Non-pigmented ciliary epithelial cell (primary cell): ENCODE results near the gene CD79A.

ENCODE experiments used
- DNase-seq: peaks from one replicate; pipeline ENCODE4 v3.0.0-alpha.2; 2010; ENCODE audit warnings: low read depth

The CD79A gene

GRCh38 chr19:41883821-41884733 lies 7.0 kb downstream of the CD79A start:
- peak; percentile 82 for DNase-seq

- no peak for DNase-seq
Measured at GRCh38 chr19:41886761-41887710, 10.0 kb downstream of the CD79A start.

GRCh38 chr19:41887711-41888382 lies 10.8 kb downstream of the CD79A start:
- peak; percentile 38 for DNase-seq

- DNase-seq: no peak
Measured at GRCh38 chr19:41888926-41889325, 11.8 kb downstream of the CD79A start.

- DNase-seq: no peak
Measured at GRCh38 chr19:41889896-41890295, 12.8 kb downstream of the CD79A start.

GRCh38 chr19:41890936-41891335 lies 13.9 kb downstream of the CD79A start:
- no peak for DNase-seq

- no peak for DNase-seq
Measured at GRCh38 chr19:41892173-41892902, 15.3 kb downstream of the CD79A start.

- no peak for DNase-seq
Measured at GRCh38 chr19:41893899-41894298, 16.8 kb downstream of the CD79A start.

- no peak for DNase-seq
Measured at GRCh38 chr19:41894350-41894749, 17.3 kb downstream of the CD79A start.

- no peak for DNase-seq
Measured at GRCh38 chr19:41895745-41896580, 18.9 kb downstream of the CD79A start.

- DNase-seq: no peak
Measured at GRCh38 chr19:41896581-41896942, 19.5 kb downstream of the CD79A start.

GRCh38 chr19:41897181-41897580 lies 20.1 kb downstream of the CD79A start:
- no peak for DNase-seq

GRCh38 chr19:41897820-41898219 lies 20.7 kb downstream of the CD79A start:
- DNase-seq: no peak

- DNase-seq: no peak
Measured at GRCh38 chr19:41898235-41898634, 21.2 kb downstream of the CD79A start.

- no peak for DNase-seq
Measured at GRCh38 chr19:41901707-41902360, 24.8 kb downstream of the CD79A start.

- DNase-seq: no peak
Measured at GRCh38 chr19:41902594-41902993, 25.5 kb downstream of the CD79A start.

GRCh38 chr19:41903193-41903953 lies 26.3 kb downstream of the CD79A start:
- DNase-seq: no peak

- DNase-seq: no peak
Measured at GRCh38 chr19:41904118-41904870, 27.2 kb downstream of the CD79A start.
